NCI-H146 treated with DMSO at 0.1 percent for 48 hours (cell line): ENCODE results near the gene BANP.
"Not testable (repeated sequence)": the region's sequence is repeated elsewhere in the genome, so short reads cannot be mapped to it uniquely, and the experiment has no call there.

Experiments used
- DNase-seq: peaks from one replicate; lab custom pipeline; 2025; ENCODE audit not compliant: unreplicated experiment; lab: John Stamatoyannopoulos, UW

The BANP gene

DNA sequence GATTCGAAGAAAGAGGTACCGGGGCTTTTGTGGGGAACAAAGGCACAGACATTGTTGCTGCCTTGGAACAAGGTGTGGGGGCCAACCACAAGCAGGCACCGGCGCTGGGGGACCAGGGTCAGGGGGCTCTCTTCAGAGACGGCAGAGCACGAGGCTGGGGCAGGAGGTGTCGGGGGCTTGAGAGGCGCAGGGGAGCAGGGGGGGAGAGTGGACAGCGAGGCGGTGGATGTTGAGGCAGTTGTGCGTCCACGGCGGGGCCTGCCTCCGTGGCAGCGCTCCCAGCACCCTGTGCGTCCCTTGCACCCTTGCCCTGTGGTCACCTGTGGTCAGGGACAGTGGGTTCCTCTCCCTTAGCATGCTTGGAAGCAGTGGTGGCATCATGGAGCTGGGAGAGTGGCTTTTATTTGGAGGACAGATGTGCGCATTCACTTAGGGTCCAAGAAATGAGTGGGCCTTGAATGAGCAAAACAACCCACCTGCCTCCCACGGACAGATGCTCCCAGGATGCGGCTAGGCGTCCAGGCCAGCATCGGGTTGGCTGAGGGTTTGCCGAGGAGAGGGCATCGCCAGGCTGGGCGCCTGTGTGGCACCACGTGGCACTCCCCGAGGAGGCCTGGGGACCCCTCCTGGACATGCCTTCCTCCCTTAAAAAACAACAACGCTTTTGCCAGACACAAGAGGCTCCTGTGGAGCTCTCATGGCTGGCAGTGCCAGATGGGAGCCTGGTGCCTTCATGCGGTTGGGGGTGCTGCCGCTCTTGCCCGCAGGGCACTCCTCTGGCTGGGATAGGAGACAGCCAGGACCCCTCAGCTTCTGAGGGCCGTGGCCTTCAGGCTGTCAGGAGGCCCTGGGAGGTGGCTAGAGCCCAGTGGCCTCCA lies 113.0 kb downstream of the BANP start:
- DNase-seq: no peak

DNA sequence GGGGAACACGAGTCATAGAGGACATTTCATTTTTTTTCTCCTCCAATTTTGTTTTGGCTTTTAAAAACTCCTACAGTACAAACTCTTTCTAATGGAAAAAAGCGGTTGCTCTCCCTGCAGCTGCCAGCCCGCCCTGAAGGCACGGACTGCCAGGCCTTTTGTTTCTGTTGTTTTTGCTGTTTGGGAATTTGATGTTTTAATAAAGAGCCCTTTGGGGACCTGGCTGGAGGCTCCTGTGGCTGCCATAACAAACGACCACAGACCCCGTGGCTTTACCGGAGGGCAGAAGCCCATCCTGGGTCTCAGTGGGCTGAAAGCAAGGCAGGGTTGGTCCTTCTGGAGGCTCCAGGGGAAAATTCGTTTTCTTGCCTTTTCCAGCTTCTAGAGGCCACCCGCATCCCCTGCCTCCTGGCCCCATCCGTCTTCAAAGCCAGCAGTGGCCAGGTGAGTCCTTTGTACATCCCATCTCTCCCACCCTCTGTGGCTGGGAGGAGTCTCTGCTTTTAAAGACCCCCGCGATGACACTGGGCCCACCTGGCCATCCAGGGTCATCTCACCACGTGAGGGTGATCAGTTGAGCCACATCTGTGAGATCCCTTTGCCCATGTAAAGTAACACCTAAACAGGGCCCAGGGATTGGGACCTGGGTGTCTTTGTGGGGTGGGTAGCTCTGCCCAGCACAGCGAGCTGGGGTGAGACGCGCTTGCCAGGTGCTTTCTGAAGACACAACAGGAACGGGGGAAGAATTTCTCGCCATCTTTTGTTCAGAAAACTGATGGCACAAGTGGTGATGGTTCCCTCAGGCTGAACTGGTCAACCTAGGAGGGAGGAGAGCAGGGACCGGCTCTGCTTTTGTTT lies 113.9 kb downstream of the BANP start:
- DNase-seq: no peak

GRCh38 chr16:88065747-88066142 lies 114.5 kb downstream of the BANP start:
- DNase-seq: no peak

GRCh38 chr16:88066234-88066633 lies 115.0 kb downstream of the BANP start:
- DNase-seq: no peak

DNA sequence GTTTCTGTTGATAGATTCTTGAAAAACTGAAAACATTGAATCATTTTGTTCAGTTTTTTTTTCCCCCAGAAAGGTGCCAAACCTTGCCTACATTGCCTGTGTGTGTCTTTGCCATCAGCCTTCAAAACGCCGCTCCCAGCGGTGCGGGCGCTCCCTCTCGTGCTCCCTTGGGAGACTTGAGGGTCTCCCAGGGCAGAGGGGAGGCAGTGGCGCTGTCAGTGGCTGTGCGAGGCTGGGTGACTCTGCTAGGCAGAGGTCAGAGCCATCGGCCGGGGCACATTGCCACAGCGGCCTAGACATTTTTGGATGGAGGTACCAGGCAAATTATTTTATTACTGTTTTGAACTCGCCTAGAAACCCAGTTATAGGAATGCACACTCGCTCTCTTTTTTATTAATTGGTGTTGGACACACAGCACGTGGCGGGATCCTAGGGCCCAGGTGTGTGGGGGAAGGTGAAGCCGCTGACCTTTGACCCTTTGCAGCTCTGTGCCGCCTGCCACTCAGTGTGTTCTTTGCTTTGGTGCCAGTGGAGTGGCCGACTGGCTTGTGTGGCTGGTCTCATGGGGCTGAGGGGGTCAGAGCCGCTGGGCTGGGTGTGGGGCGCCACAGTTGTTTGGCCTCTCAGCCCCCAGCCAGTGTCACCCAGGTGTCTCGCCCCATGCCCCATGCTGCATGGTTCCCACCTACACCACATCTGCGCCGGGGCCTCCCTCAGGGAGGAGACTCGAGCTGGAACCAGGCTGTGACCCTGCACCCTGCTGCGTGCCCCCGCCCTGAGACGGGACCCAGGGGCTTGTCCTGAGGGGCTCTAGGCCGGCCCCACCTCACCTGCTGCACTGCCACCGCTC lies 115.7 kb downstream of the BANP start:
- DNase-seq: no peak

- no peak for DNase-seq
These were observed 116.5 kb downstream of the BANP start for GRCh38 chr16:88067530-88068411.

DNA sequence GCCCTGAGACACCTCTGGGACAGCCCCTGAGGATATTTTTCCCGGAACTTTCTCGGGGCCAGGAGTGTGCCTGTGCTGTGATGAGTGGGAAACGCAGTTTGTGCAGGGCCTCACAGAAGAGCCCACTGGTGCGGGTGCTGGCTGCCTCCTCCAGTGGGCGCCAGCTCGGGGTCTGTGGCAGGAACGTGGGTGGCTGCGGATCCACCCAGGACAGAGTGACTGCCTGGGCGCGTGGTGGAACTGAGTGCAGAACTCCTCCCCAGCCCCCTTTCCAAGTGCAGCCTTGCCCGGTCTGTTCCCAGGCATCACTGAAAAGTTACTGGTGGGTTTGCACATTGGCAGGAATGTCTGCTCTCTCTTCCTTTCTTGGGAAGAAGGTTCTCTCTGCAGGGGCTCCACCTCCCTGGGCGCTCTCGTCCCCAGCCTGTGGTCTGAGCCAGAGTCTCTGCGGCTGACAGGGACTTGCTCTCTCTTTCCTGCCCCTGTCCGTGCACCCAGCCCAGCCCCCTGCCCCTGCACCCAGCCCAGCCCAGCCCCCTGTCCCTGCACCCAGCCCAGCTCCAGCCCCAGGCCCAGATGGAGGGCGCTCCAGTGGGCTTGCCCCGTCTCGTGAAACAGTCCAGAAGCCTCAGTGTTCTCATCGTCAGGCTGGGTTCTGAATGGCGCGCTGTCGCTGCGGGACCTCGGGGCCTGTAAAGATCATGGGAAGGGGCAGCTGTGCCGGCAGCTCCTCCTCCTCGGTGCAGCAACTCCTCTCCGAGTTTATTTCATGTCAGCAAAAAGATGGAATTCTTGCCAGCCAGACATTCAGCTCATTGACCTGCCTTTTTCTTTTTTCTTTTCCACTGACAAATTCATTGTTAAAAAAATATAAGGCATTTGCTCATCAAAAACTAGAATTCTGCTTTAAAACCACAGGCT lies 117.5 kb downstream of the BANP start:
- no peak for DNase-seq

- DNase-seq: no peak
These were observed 118.3 kb downstream of the BANP start for GRCh38 chr16:88069397-88070168.

DNA sequence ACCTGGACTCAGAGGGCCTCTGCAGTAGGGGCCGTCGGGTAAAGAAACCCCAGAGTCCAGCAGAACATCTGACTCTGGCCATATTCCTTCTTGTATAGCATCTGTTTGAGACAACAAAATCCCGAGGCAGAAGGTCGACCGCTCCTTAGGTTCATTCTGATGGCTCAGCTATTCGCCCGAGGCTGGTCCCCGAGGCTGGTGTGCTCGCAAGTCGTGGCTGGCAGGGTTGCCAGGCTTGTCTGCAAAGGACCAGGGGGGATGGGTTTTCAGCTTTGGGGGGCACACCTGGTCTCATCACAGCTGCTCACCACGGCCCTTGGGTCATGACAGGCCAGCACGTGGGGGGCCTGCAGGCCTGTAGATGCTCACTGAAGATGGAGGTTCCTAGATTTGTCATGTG lies 119.1 kb downstream of the BANP start:
- DNase-seq: no peak

- DNase-seq: no peak
These were observed 119.9 kb downstream of the BANP start for GRCh38 chr16:88070989-88071625.

DNA sequence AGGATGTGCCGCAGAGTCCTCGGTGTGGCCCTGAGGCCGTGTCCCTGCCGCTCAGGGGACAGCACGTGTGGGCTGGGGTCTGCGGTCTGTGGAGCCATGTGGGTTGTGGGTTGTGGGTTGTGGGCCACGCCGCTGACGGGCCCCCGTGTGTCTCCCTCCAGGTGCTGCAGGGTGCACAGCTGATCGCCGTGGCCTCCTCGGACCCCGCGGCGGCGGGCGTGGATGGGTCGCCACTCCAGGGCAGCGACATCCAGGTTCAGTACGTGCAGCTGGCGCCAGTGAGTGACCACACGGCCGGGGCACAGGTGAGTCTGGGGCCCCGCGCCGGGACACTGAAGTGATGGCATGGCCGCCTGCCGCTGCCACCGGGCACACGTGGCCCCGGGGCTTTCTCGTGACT lies 120.7 kb downstream of the BANP start:
- DNase-seq: no peak

DNA sequence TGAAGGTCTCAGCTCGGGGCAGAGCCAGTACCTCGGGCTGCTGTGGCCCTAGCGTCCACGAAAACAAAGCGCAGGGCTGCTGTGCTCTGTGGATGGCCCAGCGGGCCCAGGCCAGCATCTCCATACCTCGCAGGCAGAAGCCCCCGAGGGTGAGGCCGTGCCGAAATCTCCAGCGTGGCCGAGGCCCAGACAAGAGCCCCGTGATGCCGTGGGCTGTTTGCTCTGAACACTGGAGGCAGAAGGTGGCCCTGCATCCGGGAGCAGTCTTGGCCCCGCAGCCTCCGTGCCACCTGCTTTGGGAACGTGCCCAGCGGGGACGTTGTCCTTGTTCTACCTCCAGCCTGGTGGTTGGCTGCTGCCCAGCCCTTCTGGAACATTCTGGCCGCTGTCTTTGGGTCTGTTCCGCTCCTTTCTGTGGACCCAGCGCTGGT lies 121.4 kb downstream of the BANP start:
- DNase-seq: no peak

GRCh38 chr16:88073201-88073721 lies 122.0 kb downstream of the BANP start:
- no peak for DNase-seq

DNA sequence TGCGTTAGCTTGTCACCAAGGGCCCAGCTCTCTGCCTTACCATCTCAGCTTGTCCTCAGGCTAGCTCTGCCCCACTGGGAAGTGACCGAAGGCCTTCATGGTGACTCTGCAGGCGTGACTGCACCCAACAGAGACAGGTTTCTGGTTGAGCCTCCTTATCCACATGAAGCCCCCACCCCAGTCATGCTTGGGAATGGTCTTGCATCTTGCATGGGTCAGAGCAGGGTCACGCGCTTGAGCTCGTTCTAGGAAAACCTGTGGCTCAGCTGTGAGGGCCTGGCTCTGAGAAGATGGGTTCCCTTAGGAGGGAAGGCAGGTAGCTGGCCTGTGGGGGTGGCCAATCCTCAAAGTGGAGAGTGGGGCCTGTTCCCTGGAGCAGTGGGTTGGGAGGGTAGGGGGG lies 122.8 kb downstream of the BANP start:
- DNase-seq: no peak

GRCh38 chr16:88076211-88076931 lies 125.1 kb downstream of the BANP start:
- DNase-seq: no peak

- DNase-seq: not testable (repeated sequence)
These were observed 125.7 kb downstream of the BANP start for GRCh38 chr16:88076932-88077320.
